Measurements from ENCODE around the gene CPT1C.

GRCh38 chr19:49705919-49706318, 15.0 kb downstream of the CPT1C start:
- TF ChIP-seq CTCF (IDR thresholded peaks at IDR 0.05; ENCODE audit: control extremely low read depth in 1 of 3, insufficient read depth in 1 of 3, low read depth in 1 of 3, low read length in 3 of 3) (no peak), EZH2 (IDR thresholded peaks at IDR 0.05; ENCODE audit: low read depth, low read length, severe bottlenecking) (no peak), YY1 (IDR thresholded peaks at IDR 0.05; ENCODE audit: low read depth, low read length) (no peak), EP300 (IDR thresholded peaks at IDR 0.05; ENCODE audit: borderline replicate concordance in 1 of 2, low read depth in 2 of 2, low read length in 2 of 2) (no peak), SUZ12 (IDR thresholded peaks at IDR 0.05; ENCODE audit: low read length) (no peak), SP1 (IDR thresholded peaks at IDR 0.05; ENCODE audit: low read depth, low read length) (no peak), POLR2A (IDR thresholded peaks at IDR 0.05; ENCODE audit: control extremely low read depth in 1 of 2, low read depth in 2 of 2, low read length in 2 of 2) (no peak), NRF1 (IDR thresholded peaks at IDR 0.05; ENCODE audit: low read depth, low read length) (no peak), POLR2AphosphoS5 (IDR thresholded peaks at IDR 0.05; ENCODE audit: low read depth, low read length) (no peak), CHD2 (IDR thresholded peaks at IDR 0.05; ENCODE audit: low read length) (no peak), ASH2L (IDR thresholded peaks at IDR 0.05; ENCODE audit: low read length) (no peak), SIN3A (conservative IDR thresholded peaks at IDR 0.05 in 1 of 2, IDR thresholded peaks at IDR 0.05 in 1 of 2; ENCODE audit: low read depth in 1 of 2, low read length in 2 of 2) (no peak), BACH1 (IDR thresholded peaks at IDR 0.05; ENCODE audit: low read length) (no peak)

Measured in H1 (cell line).